Vagina (tissue), 2 donors: ENCODE measurements around the gene IL17RE. TPM values are rescaled to one million over a fixed set of nuclear protein-coding genes. Genes with fewer than 3 reads are reported as not detected.
"Not testable (repeated sequence)": the region's sequence is repeated elsewhere in the genome, so short reads cannot be mapped to it uniquely, and the experiment has no call there.

Experiments used
- DNase-seq, 2 donors: peaks; one replicate each; pipeline ENCODE4 v3.0.0-alpha.2; 2017; ENCODE audit errors: extremely low spot score in 2 of 2
- H3K27ac ChIP-seq: fragments of 200-600 bp; sonication (generic); one replicate; pipeline ENCODE4 v1.5.1; 2019
- H3K27me3 ChIP-seq: fragments of 200-600 bp; sonication (generic); one replicate; pipeline ENCODE4 v1.5.1; 2019
- H3K36me3 ChIP-seq, 2 donors: fragments of 200-600 bp; sonication (generic); one replicate each; pipeline ENCODE4 v1.5.1; 2017 to 2019
- H3K4me1 ChIP-seq: fragments of 200-600 bp; sonication (generic); one replicate; pipeline ENCODE4 v1.5.1; 2019
- H3K4me3 ChIP-seq, 2 donors: fragments of 200-600 bp; sonication (generic); 1 replicate in 1 of 2; 2 replicates in 1 of 2; pipeline ENCODE4 v1.5.1; 2016 to 2019
- H3K9me3 ChIP-seq: fragments of 200-600 bp; sonication (generic); one replicate; pipeline ENCODE4 v1.5.1; 2019
- POLR2A ChIP-seq, 2 donors: fragments of 450-650 bp; IDR thresholded peaks; one replicate each; pipeline ENCODE4 v1.6.1; 2017; ENCODE audit warnings: antibody characterized with exemption in 2 of 2, mild to moderate bottlenecking in 2 of 2, moderate library complexity in 2 of 2
- POLR2AphosphoS5 ChIP-seq, 2 donors: sonication (generic); formaldehyde crosslinking; IDR thresholded peaks; one replicate each; pipeline ENCODE4 v1.9.0; 2017; ENCODE audit warnings: antibody characterized with exemption in 2 of 2, mild to moderate bottlenecking in 2 of 2, low read depth in 1 of 2; ENCODE audit not compliant: insufficient read depth in 1 of 2
- intact Hi-C: fragments of 100-400 bp; cut with DNase I; formaldehyde crosslinking; loops from one replicate; pipeline ENCODE4 v1.15.1; 2023
- total RNA-seq: library from RNA; depleted of rRNA; stranded (reverse); fragments of >200 nt; gene quantifications from one replicate; pipeline ENCODE4 v1.2.3, GENCODE V29; 2016
- TF ChIP-seq, protein P1 (sequence below), 3 experiments: fragments of 450-650 bp in 2 of 3; fragments of 200-600 bp in 1 of 3; sonication (generic) in 1 of 3; IDR thresholded peaks; one replicate each; pipeline ENCODE4 v1.5.1; 2017 to 2019; ENCODE audit warnings: antibody characterized with exemption in 3 of 3, mild to moderate bottlenecking in 2 of 3, moderate library complexity in 2 of 3

IL17RE gene
- total RNA-seq, 1 donor from 2014 or later: 15.2 TPM

DNA sequence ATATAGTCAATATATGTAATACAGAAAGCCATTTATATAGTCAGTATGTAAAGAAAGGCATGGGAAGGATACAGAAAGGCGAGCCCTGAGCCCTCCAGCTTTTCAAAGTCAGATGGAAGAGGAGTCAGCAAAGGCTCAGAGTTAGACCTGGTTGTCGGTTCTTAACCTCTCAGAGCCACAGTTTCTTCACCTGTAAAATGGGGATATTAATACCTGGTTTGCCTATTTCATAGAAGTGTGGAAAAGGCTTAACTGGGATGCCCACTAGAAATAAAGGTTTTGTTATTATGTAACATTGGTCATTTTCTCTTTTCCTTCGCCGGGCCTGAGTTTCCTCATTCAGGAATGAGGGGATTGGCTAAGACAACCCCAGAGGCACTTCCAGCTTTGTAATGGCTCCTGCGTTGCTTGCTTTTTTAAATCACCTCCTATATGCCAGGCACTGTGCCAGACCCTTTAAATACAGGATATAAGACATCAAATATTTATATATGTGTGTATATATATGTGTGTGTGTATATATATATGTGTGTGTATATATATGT lies 33.4 kb downstream of the IL17RE start:
- peaks cover 43% of the 10 kb centered on the region for H3K4me1 ChIP-seq
- H3K9me3 ChIP-seq: no peaks in the 10 kb centered on the region

DNA sequence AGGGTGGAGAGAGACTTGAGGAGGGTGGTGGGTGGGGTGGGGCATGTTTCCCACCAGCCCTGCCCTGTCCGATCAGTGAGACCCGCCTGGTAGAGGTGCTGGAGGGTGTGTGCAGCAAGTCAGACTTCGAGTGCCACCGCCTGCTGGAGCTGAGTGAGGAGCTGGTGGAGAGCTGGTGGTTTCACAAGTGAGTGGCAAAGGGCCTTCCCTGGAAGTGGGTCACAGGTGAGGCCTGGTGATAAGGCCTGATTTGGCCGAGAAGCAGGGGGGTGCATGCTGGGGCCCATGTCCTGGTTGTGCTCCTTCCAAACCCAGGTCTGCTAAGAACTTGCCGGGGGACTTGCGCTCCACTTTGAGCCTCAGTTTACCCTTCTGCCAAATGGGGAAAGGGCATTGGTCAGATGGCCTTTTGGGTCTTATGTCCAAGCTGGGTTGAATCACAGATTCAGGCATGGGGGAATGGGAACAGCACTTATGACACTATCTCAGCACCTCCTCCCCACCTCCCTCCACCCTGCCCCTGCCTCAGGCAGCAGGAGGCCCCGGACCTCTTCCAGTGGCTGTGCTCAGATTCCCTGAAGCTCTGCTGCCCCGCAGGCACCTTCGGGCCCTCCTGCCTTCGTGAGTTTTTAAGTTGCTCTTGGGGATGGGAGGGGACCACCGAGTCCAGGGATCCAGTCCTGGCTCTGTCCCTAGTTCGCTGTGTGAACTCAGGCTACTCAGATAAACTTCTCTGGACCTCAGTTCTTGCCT lies 35.0 kb downstream of the IL17RE start:
- intact Hi-C loops: loop anchor here (10.0 kb wide), 1 partner anchor 133 kb away; no protein-coding TSS in a partner anchor
- peaks cover 32% of the 10 kb centered on the region for H3K4me1 ChIP-seq
- H3K27me3 ChIP-seq: no peaks in the 10 kb centered on the region
- H3K4me3 ChIP-seq: no peak overlapping the region
- H3K9me3 ChIP-seq: no peaks in the 10 kb centered on the region
- no peak overlapping the region for H3K27ac ChIP-seq
- TF ChIP-seq, protein P1, sequence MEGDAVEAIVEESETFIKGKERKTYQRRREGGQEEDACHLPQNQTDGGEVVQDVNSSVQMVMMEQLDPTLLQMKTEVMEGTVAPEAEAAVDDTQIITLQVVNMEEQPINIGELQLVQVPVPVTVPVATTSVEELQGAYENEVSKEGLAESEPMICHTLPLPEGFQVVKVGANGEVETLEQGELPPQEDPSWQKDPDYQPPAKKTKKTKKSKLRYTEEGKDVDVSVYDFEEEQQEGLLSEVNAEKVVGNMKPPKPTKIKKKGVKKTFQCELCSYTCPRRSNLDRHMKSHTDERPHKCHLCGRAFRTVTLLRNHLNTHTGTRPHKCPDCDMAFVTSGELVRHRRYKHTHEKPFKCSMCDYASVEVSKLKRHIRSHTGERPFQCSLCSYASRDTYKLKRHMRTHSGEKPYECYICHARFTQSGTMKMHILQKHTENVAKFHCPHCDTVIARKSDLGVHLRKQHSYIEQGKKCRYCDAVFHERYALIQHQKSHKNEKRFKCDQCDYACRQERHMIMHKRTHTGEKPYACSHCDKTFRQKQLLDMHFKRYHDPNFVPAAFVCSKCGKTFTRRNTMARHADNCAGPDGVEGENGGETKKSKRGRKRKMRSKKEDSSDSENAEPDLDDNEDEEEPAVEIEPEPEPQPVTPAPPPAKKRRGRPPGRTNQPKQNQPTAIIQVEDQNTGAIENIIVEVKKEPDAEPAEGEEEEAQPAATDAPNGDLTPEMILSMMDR (IDR thresholded peaks at IDR 0.05): no peak
- TF ChIP-seq POLR2AphosphoS5 (IDR thresholded peaks at IDR 0.05; ENCODE audit: insufficient read depth in 1 of 2, low read depth in 1 of 2): no peak
- TF ChIP-seq POLR2A (IDR thresholded peaks at IDR 0.05): no peak
- no peak for DNase-seq
- peaks cover 0 to 31% of the 10 kb centered on the region in 2 donors for H3K36me3 ChIP-seq

More for the DNA sequence above, 33.4 kb downstream of the IL17RE start:
- Histone ChIP-seq H3K27me3 (no peaks in the 10 kb centered on the region), H3K27ac (no peak overlapping the region), H3K36me3 (peaks cover 0 to 26% of the 10 kb centered on the region in 2 donors), H3K4me3 (no peak overlapping the region)
- TF ChIP-seq POLR2AphosphoS5 (IDR thresholded peaks at IDR 0.05; ENCODE audit: insufficient read depth in 1 of 2, low read depth in 1 of 2) (no peak), POLR2A (IDR thresholded peaks at IDR 0.05) (no peak)
- TF ChIP-seq, protein P1 (IDR thresholded peaks at IDR 0.05): no peak
- no peak for DNase-seq
- intact Hi-C loops: loop anchor here (10.0 kb wide), 1 partner anchor 131 kb away; no protein-coding TSS in a partner anchor

DNA sequence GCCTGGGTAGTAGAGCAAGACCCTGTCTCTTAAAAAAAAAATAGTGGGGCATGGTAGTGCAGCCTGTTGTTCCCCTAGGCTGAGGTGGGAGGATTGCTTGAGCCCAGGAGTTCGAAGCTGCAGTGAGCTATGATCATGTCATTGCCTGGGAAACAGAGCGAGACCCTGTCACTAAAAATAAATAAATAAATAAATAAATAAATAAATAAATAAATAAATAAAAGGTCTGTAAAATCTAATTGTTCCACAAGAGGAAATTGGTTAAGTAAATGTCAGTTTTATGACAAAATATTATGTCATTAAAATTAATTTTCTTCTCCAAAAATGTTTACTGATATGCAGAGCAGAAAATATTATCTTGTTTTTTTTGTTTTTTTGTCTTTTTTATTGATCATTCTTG lies 36.3 kb downstream of the IL17RE start:
- peaks cover 0 to 39% of the 10 kb centered on the region in 2 donors for H3K36me3 ChIP-seq
- H3K9me3 ChIP-seq: no peaks in the 10 kb centered on the region
- no peak overlapping the region for H3K27ac ChIP-seq
- intact Hi-C loops: loop anchor here (10.0 kb wide), 1 partner anchor 134 kb away; no protein-coding TSS in a partner anchor
- peaks cover 26% of the 10 kb centered on the region for H3K4me1 ChIP-seq
- H3K27me3 ChIP-seq: no peaks in the 10 kb centered on the region
- no peak overlapping the region for H3K4me3 ChIP-seq
- TF ChIP-seq POLR2A (IDR thresholded peaks at IDR 0.05) (no peak), POLR2AphosphoS5 (IDR thresholded peaks at IDR 0.05; ENCODE audit: insufficient read depth in 1 of 2, low read depth in 1 of 2) (no peak)
- DNase-seq: no peak

DNA sequence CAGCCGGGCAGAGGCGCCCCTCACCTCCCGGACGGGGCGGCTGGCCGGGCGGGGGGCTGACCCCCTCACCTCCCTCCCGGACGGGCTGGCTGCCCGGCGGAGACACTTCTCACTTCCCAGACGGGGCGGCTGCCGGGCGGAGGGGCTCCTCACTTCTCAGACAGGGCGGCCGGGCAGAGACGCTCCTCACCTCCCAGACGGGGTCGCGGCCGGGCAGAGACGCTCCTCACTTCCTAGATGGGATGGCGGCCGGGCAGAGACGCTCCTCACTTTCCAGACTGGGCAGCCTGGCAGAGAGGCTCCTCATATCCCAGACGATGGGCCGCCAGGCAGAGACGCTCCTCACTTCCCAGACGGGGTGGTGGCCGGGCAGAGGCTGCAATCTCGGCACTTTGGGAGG lies 37.3 kb downstream of the IL17RE start:
- H3K27me3 ChIP-seq, H3K4me3 ChIP-seq, DNase-seq, H3K27ac ChIP-seq, H3K9me3 ChIP-seq: not testable (repeated sequence)
- H3K36me3 ChIP-seq: peaks cover 0 to 39% of the 10 kb centered on the region in 2 donors
- peaks cover 18% of the 10 kb centered on the region for H3K4me1 ChIP-seq
- intact Hi-C loops: loop anchor here (10.0 kb wide), 1 partner anchor 135 kb away; no protein-coding TSS in a partner anchor

DNA sequence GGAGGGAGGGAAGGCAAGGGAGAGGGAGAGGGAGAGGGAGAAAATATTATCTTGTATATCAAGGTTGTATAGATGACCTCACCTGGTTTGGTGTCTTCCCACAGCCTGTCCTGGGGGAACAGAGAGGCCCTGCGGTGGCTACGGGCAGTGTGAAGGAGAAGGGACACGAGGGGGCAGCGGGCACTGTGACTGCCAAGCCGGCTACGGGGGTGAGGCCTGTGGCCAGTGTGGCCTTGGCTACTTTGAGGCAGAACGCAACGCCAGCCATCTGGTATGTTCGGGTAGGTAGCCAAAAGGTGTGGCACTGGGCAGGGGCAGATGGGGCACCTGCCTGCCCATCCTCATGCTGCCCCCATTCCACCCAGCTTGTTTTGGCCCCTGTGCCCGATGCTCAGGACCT lies 38.1 kb downstream of the IL17RE start:
- H3K4me1 ChIP-seq: peaks cover 15% of the 10 kb centered on the region
- H3K27me3 ChIP-seq: no peaks in the 10 kb centered on the region
- H3K36me3 ChIP-seq: peaks cover 0 to 39% of the 10 kb centered on the region in 2 donors
- TF ChIP-seq POLR2A (IDR thresholded peaks at IDR 0.05) (no peak), POLR2AphosphoS5 (IDR thresholded peaks at IDR 0.05; ENCODE audit: insufficient read depth in 1 of 2, low read depth in 1 of 2) (no peak)
- TF ChIP-seq, protein P1 (IDR thresholded peaks at IDR 0.05): no peak
- H3K4me3 ChIP-seq: no peak overlapping the region
- intact Hi-C loops: no loop called here
- no peak overlapping the region for H3K27ac ChIP-seq
- no peak for DNase-seq
- no peaks in the 10 kb centered on the region for H3K9me3 ChIP-seq

DNA sequence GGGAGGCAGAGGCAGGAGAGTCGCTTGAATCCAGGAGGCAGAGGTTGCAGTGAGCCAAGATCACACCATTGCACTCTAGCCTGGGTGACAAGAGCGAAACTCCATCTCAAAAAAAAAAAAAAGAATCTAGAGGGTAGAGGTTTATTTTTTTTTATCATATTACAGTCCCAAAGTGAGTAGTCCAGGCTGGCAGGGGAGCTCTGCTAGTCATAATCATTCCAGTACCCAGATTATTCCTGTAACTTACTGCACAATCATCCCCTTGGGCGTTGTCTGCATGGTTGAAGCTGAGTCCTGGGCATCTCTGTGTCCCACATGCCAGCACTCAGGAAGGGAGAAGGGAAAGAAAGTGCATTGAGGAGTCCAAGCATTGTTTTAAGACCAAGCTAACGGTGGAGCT lies 39.5 kb downstream of the IL17RE start:
- Histone ChIP-seq H3K4me3 (no peak overlapping the region), H3K27ac (no peak overlapping the region), H3K36me3 (peaks cover 0 to 30% of the 10 kb centered on the region in 2 donors), H3K9me3 (no peaks in the 10 kb centered on the region), H3K27me3 (no peaks in the 10 kb centered on the region), H3K4me1 (peaks cover 10% of the 10 kb centered on the region)
- intact Hi-C loops: no loop called here
- TF ChIP-seq, protein P1 (IDR thresholded peaks at IDR 0.05): no peak
- TF ChIP-seq POLR2A (IDR thresholded peaks at IDR 0.05): no peak
- TF ChIP-seq POLR2AphosphoS5 (IDR thresholded peaks at IDR 0.05; ENCODE audit: insufficient read depth in 1 of 2, low read depth in 1 of 2): no peak
- no peak for DNase-seq
